Endometrial microvascular endothelial cells (primary cell): ENCODE results near the gene NEGR1. TPM values are rescaled to one million over a fixed set of nuclear protein-coding genes. Genes with fewer than 3 reads are reported as not detected.
"Not testable (repeated sequence)": the region's sequence is repeated elsewhere in the genome, so short reads cannot be mapped to it uniquely, and the experiment has no call there.

ENCODE experiments used
- in situ Hi-C: cut with HindIII; loops from 2 replicates; pipeline ENCODE4 v1.10.0; 2017; ENCODE audit warnings: low sequenced_read_pairs, low pct_unique_long_range_greater_than_20kb; ENCODE audit errors: inconsistent ontology term
- total RNA-seq: library from RNA; depleted of rRNA; stranded (reverse); fragments of >200 nt; gene quantifications from one replicate; pipeline ENCODE4 v1.2.3, GENCODE V29; 2015; ENCODE audit errors: inconsistent ontology term

NEGR1 gene
- total RNA-seq, 1 donor from 2014 or later = 7.2 TPM

DNA sequence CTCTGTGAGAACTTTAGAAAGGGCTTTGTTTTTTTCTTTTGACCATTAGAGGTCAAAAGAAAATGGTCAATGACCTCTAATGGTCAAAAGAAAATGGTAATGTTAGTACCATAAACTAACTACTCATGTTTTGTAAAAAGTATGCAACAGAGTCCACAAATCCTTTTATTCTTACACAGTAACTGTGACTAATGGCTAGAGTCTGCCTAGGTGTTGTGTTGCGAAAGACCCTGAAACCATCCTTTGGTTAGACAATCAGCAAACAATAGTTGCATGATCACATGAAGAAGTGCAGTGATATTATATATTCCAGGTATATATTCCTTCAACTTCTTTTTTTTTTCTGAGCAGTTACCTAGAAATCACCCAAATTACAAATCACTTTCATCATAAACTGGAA lies 40.9 kb downstream of the NEGR1 start:
- in situ Hi-C loops = no loop called here

DNA sequence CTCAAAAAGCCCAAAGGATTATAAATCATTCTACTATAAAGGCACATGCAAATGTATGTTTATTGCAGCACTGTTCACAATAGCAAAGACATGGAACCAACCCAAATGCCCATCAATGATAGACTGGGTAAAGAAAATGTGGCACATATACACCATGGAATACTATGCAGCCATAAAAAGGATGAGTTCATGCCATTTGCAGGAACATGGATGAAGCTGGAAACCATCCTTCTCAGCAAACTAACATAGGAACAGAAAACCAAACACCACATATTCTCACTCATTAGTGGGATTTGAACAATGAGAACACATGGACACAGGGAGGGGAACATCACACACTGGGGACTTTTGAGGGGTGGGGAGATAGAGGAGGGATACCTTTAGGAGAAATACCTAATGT lies 46.4 kb downstream of the NEGR1 start:
- in situ Hi-C loops = not testable (repeated sequence)

DNA sequence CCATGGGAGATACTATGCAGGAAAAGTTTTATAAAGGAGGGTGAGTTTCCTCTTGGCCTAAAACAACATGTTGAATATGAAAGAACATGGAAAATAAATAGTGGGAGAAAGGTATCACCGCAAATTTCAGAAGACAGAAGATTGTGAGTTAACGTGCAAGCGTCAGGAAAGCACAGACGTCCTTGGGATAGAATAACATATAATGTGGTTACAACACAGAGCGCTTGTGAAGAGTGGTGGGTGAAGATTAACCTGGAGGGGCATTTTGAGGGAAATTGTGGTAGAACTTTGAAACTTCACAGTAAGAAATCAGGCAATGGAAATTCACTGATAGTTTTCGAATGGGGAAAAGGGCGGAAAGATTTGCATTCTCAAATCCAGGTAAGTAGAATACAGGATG lies 47.3 kb downstream of the NEGR1 start:
- in situ Hi-C loops = no loop called here

DNA sequence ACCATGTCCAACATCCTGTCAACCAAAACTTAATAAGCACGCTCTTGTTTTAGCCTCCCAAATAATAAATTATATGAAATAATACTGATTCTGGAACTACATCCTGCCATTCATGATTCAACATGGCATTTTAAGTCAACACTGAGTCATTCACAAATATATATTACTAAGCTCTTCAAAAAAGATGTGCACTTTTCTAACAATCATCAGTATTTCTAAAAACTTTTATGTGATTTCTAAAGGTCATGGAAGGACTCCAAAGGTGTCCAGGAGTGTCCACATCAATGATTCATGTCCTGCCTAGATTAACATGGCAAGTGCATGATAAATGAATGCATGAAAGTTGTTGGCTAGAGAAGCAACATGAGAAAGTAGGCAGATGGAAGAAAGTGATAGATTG lies 51.6 kb downstream of the NEGR1 start:
- in situ Hi-C loops = no loop called here

DNA sequence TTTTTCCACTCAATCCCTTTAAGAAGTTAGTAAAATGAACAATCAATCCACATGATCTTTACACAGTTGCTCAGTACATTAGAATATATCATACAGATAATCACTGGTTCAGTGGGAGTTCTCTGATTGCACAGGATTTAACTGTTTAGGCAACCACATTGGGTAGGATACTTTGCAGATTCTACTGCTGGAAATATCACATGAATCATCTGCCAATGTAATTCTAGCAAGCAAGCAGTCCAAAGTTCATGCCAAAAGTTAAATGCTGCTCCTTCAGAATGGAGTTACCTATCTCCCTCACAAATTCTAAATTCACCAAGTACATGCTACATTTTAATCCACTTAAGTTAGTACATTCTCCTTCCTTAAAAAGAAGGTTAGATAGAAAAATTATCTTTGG lies 52.4 kb downstream of the NEGR1 start:
- in situ Hi-C loops = no loop called here

DNA sequence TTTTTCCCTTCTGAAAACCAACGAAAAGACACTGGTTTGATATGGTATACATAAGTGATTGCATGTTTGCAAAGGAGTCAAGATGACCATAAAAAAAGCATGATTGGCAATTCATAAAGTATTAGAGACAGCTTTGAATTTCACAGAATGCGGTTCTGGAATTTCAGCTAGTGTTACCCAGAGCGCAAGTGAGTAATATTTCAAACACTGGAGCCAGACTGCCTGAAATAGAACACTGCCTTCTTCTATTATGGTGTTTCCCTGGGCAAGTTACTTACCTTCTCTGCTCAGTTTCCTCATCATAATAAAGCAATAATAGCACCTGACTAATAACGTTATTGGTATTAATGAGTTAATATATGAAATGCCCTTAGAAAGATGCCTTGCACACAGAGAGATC lies 54.7 kb downstream of the NEGR1 start:
- in situ Hi-C loops = no loop called here

DNA sequence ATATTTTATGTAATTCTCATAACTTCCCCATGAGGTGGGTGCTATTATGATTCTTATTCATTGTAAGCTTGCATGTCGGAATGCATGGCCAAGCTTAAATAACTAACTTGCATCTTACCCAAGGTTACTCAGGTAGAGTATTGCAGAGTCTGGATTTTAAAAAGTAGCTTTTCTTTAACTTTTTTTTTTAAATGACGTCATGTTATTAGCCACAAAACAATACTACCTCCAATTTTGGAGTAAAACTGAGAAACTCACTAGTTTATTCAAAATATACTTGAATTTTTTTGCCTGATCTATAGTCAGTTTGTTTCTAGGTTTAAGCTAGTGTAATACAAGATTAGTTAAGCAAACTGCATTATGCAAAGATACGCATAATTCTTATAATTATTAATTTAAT lies 57.8 kb downstream of the NEGR1 start:
- in situ Hi-C loops = no loop called here

DNA sequence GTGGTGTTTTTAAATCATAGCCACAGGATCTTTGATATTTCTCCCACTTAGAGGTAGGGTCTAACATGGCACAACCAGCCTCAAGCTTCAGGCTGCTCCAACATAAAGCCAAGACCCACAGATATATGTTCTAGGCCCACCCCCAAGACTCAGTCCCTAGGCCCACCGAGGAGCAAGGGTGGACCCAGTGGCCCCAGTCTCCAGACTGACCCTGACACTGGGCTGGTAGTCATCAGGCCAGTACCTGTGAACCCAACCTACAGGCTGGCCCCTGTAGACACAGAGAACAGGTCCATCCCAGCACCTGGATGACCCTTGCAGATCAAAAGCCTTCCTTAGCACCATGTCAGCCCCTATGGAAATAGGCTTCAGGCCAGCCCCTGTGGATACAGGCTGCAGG lies 60.5 kb downstream of the NEGR1 start:
- in situ Hi-C loops = no loop called here

DNA sequence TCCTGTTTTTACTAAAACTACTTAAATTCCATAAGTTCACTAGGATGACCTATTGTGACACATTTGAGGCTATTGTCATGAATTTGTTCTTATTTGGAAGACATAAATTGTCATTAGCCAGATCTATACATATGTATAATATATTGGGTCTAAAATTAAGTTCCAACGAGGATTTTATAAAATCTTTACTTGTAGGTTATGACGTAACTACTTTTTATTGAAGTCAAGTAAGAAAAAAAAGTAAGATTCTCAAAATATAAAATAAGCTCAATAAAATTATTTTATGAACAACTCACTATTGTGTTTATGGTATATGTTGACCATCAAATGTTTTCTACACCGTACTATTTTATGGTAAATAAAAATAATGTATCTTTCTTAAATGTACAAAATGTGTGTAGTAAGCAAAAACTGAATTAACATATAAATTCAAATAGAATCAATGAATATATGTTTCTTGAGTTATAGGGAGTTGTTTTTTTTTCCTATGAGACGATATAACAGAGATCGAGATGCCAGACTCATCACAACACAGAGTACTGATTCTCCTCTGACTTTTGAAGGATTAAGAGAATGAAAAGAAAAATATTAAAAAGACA lies 64.1 kb downstream of the NEGR1 start:
- in situ Hi-C loops = no loop called here

DNA sequence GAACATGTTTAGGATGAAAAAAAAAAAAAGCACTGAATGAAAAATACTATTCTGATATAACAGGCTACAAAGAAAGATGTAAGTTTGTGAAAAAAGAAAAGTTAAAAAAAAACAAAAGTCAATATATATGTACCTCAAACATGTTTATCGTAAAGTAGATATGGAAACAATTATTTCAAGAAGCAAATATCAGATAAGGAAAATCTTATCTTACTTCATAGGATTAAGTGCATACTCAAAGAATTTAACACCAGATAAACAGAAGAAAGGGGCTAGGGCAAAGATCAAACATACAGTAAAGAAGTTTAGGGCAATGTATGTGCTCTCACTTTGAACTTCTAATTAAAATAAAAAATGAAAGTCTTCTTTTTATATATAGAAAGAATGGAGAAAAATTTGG lies 75.3 kb downstream of the NEGR1 start:
- in situ Hi-C loops = no loop called here

DNA sequence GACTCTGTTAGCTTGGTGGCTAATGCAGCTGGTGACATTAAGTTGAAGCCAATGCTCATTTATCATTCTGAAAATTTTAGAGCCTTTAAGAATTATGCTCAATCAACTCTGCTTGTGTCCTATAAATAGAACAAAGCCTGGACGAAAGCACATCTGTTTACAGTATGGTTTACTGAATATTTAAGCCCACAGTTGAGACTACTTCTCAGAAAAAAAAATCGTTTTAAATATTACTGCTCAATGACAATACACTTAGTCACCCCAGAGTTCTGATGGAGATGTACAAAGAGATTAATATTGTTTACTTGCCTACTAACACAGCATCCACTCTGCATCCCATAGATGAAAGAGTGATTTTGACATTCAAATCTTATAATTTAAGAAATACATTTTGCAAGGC lies 79.6 kb downstream of the NEGR1 start:
- in situ Hi-C loops = no loop called here

DNA sequence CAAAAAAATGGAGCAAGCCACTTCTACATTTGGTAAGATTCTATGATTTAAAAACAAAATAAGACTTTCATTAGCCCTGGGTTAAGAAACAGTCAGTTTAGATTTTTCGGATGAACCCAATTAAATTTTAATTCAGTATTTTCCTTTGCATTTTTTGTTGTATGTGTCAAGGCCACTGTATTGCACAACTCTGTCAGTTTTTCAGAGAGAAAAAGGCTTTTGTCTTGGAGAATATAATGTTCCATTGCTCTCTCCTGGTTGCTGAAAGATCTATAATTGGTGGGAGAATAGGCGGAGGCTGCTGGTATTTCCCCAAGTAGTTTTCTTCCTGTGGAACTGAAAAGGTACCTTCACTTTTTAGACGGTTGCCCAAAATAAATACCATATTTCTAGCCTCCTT lies 84.6 kb downstream of the NEGR1 start:
- in situ Hi-C loops = no loop called here

DNA sequence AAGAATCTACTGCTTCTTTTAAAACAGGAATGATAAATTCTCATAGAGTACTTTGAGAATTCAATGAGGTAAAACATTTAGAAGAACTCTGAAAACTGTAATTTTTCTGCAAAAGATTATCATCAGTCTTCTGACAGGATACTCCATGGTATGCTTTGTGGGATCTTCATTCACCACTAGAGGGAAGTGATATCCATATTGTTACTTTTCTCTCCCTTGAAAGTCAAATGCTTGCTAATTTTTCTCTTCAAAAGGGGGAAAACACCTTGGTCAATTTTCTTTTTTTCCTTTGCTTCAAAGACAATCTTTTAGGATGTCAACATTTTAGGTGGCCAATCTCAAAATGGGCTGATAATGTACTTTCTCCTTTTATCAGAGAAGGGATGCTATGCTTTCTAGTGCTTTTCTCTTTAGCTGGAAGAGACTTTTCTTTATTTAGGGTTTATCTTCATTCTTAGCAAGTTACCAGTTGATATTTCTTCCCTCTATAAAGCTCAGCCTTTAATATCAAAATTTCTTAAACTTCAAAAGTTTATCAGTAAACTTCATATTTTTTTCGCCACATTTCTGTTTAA lies 95.5 kb downstream of the NEGR1 start:
- in situ Hi-C loops = no loop called here

DNA sequence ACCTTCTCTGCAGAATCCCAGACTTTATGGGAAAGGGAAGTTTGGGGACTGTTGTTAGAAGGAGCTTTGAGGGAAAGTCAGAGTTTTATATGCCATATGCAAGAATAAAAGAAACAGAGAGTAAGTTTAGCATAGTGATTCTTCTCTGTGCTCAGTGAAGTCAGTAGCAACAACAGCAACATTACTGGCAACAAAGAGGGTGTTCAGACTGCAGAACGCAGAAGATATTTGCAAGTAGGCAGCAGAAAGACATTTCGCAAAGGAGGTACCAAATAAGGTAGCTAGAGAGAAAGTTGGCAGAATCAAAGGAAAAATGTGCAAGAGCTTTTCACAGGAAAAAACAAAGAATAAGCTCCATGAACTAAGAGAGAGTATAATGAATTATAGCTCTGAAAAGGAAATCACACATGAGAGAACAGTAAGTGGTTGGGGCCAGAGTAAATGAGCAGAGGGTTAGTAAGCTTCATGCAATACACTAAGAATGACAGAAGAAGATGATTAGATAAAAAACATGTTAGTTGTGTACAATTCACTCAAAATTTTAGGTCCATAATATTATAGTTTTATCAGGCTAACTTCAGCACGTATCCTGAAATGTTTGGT lies 98.1 kb downstream of the NEGR1 start:
- in situ Hi-C loops = no loop called here

DNA sequence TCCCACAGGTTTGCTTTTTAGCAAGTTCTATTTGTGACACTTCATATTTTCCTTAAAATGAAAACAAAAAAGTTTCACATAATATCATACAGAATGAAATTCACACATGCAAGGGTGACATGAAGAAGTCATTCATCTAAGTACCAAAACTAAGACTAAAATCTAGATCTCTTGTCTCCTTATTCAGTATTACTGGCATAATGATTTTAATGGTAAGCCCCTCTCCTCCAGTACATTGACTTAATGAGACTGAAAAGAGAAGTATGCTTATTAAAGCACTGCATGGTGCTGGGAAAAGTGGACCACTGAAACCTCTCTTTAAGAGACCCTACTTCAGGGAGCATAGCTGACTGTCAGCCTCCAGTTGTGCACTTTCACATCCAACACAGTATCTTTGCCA lies 99.5 kb downstream of the NEGR1 start:
- in situ Hi-C loops = no loop called here

DNA sequence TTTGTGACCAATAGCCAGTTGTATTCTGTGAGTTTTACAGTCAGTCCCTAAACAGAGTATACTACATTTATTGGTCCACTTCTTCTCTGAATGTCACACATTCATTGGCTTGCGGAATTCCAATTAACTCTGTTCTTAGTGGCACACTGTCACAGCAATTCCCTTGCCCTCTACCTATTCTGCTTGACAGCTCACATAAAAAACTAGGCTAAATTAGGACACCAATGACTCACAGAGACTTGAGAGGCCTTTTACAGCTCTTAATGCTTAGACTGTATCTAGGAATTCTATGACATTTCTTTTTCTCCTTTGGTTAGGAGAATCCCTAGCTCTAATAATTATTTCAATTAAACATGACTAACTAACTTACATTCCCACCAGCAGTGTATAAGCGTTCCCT lies 104.1 kb downstream of the NEGR1 start:
- in situ Hi-C loops = no loop called here

DNA sequence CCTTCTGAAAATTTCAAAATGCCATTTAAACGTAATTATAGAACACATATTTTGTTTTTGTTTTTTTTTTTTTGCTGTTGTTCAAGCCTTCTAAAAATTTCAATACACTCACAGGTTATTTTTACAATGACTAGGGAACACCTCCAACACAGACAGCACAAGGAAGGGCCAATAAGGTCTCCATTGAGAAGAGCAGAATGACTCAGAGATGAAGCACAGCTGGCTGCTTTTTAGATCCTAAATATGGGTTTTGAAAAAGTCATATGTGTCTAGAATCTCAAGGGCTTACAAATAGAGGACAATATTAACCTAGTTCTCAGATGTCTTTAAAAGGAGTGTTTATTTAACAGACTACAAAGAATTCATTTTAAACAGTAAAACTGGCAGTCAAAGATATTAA lies 104.6 kb downstream of the NEGR1 start:
- in situ Hi-C loops = no loop called here

DNA sequence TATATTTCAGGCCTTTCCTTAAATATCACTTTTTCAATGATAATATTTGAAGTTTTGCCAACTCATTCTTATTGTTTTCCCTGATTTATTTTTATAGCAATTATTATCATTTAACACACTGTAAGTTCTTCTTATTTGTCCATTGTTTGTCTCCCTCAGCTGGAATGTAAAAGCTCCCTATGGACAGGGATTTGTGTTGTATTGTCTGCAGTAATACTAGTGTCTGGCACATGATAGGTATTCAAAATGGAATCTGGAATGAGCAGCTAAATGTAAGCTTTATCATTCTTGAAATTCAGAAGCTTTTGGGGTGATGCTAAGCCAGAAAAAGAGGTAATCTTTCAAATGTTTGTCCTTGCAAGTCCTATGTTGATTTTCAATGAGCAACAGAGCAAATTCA lies 112.1 kb downstream of the NEGR1 start:
- in situ Hi-C loops = no loop called here

DNA sequence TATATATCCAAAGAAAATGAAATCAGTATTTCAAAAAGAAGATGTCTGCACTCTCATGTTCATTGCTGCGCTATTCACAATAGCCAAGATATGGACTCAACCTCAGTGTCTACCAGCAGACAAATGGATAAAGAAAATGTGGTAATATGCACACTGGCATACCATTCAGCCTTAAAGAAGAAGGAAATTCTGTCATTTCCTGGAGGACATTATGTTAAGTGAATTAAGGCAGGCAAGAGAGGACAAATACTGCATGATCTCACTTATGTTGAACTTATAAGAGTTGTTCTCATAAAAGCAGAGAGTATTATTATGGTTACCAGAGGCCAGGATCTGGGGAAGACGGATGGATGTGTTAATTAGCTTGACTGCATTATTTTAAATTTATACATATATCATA lies 115.9 kb downstream of the NEGR1 start:
- in situ Hi-C loops = no loop called here

DNA sequence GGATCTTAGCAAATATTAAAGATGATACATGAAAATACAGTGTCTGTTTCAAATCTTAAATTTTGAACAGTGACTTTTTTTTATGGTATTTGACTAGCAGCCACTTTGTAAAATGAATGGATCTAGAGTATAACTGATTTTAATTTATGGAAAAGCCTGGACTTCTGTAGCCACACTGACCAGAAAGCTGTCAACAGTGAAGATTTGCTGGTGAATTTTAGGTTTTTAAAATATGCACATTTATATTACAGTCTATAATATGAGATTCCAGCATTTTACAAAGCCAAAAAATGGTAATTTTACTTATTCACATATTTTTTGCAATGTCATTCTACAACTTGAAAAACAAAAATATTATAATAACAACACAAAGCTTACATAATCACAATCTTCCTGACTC lies 131.8 kb downstream of the NEGR1 start:
- in situ Hi-C loops = no loop called here

DNA sequence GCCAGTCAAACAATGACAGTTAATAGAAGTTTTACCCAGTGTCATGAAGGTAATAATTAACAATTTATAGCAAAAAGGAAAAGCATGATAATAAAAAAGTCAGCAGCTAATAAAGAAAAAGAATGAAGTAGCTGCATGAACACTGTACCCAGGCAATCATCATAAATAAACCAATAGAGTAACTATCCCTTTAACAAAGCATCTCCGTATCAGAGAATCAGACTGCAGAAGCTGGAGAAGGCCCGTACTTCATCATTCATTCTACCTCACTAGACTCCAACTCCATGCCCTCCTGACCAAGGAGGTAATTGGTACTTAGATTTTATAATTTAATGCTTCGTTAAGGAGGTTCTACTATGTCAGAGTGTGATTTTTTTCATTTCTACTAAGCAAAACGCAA lies 140.5 kb downstream of the NEGR1 start:
- in situ Hi-C loops = no loop called here
